ENCODE measurements around the gene TSPEAR.

Gene TSPEAR

DNA sequence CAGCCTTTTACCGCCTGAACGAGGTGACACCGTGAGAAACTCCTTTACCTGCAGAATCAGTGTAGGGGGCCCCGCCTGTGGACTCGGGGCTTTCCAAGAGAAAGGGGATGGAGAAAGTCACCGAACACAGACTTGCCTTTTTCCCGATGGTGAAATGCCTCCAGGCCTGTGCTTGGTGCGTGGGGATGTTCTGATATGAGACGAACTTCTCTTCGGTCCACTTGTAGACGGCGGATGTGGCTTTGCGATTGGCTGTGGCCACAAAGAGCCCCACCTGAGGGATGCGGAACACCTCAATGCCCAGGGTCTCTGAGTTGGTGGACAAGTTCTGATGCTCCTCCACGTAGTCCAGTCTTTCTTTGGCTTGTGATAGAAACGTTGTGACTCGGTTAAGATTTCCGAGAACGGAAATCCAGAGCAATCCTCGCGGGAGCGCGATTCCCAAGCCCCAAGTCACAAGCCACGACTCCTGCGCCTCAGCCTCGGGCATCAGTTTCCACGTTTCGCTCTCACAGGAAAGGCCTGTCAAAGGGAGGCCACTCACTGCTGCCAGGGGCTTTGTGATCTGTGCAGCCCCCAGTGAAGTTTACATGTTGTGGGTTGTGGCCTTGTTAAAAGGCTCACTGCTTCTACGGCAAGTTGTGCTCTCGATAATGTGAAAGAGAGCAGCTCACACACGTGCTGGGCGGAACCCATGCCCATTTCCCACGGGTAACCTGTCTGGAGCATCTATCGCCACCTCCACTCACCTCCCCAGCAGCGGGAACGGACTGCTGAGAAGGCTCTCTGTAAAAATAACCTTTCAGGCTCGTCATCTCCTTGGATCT lies 184.0 kb downstream of the TSPEAR start:
- no peaks in the 10 kb centered on the region for H3K27me3 Mint-ChIP-seq
- no peaks in the 10 kb centered on the region for H3K36me3 Mint-ChIP-seq
- H3K27ac Mint-ChIP-seq, result no peak overlapping the region
- H3K9me3 Mint-ChIP-seq, result no peaks in the 10 kb centered on the region
- no peaks in the 10 kb centered on the region for H3K4me1 Mint-ChIP-seq
- H3K4me3 Mint-ChIP-seq, result no peak overlapping the region

DNA sequence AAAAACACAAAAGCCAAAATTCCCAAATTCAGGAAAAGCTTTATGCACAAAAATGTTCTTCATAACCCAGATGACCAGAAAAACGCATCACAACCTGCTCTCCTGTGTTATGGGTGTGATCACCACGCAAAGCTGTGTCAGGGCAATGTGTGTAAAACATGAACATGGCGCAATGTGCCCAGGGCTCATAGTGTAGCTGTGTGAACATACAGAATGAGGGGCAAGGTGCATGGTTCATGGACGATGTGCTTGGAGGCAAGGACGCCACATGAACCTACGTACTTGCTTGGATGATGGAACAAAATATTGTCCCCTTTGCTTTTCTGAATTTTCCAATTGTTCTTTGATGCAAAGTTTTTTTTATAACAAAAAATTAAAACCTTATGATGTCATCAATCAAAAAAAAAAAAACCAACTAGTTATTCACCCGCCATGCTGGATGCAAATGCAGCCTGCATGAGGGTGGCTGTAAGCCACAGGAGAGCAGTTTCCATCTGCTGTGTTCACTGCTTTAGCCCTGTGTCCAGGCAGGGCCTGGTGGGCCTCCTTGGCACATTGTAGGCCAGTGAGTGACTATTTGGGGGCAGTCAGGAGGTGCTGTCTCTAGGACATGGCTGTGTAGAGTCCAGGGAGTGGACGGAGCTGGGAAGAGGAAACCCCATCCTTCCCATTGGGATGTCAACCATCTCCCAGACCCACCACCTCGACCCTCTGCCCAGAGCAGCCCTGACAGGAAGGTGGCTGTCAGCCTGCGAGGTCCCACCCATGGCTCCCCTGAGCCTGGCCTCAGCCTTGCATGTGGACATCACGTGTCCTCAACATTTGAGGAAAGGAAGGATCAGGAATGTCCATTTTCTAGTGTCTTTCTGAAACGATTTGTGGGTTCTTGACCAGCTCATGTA lies 185.0 kb downstream of the TSPEAR start:
- Mint-ChIP-seq H3K27me3 (no peaks in the 10 kb centered on the region), H3K9me3 (no peaks in the 10 kb centered on the region), H3K27ac (no peak overlapping the region), H3K4me1 (no peaks in the 10 kb centered on the region), H3K36me3 (no peaks in the 10 kb centered on the region), H3K4me3 (no peak overlapping the region)

DNA sequence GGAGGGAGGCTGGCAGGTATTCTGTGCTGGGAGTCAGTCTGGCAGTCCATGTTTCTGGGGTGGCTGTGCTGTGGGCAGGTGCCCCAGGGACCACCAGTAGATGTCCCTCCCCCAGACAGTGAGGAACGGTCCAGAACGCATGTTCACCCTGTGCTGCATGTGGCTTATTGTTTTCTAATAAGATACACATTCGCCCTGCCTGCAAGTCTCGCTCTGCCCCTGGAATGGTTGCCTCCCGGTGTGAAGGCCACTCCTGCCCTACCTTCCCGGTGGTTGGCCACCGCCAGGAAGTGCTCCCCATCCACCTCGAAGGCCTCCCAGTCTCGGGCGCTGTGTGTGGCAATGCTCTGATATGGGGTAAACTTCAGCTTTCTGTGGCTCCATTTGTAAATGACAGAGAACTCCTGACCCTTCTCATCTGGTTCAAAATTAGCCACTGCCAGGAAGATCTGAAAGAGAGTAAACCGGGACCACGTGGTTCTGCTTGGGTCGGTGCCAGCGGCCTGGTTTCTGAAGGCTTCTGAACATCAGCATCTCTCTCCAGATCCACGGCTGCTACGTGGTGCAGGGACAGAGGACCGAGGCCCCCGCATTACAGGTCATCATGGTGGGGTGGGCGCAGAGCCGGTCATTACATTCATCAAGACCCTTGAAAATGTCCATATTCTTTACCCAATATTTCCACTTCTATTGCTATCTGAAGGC lies 185.8 kb downstream of the TSPEAR start:
- H3K27me3 Mint-ChIP-seq, result no peaks in the 10 kb centered on the region
- H3K27ac Mint-ChIP-seq, result no peak overlapping the region
- no peak overlapping the region for H3K4me3 Mint-ChIP-seq
- no peaks in the 10 kb centered on the region for H3K9me3 Mint-ChIP-seq
- H3K36me3 Mint-ChIP-seq, result no peaks in the 10 kb centered on the region
- no peaks in the 10 kb centered on the region for H3K4me1 Mint-ChIP-seq

DNA sequence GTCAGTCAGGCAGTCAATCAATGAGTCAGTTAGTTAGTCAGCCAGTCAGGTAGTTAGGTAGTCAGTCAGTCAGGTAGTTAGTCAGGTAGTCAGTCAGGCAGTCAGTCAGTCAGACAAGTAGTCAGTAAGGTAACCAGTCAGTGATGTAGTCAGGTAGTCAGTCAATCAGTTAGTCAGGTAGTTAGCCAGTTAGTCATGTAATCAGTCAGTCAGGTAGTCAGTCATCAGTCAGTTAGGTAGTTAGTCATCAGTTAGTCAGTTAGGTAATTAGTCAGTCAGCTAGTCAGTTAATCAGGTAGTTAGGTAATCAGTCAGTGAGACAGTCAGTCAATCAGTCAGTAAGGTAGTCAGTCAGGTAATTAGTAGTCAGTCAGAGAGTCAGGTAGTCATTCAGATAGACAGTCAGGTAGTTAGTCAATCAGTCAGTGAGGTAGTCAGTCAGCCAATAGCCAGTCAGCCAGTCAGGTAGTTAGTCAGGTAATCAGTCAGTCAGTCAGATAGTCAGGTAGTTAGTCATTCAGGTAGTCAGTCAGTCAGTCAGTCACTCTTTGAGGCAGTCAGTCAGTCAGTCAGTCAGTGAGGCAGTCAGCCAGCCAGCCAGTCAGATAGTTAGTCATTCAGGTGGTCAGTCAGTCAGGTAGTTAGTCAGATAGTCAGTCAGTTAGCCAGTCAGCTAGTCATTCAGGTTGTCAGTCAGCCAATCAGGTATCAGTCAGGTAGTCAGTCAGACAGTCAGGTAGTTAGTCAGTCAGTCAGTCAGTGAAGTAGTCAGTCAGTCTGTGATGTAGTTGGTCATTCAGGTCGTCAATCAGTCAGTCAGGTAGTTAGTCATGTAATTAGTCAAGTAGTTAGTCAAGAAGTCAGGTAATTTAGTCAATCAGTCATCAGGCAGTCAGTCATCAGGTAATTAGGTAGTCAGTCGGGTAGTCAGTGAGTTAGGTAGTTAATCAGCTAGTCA lies 186.7 kb downstream of the TSPEAR start:
- H3K27ac Mint-ChIP-seq, result no peak overlapping the region
- H3K4me1 Mint-ChIP-seq, result no peaks in the 10 kb centered on the region
- H3K9me3 Mint-ChIP-seq, result no peaks in the 10 kb centered on the region
- H3K27me3 Mint-ChIP-seq, result no peaks in the 10 kb centered on the region
- no peak overlapping the region for H3K4me3 Mint-ChIP-seq
- H3K36me3 Mint-ChIP-seq, result no peaks in the 10 kb centered on the region

DNA sequence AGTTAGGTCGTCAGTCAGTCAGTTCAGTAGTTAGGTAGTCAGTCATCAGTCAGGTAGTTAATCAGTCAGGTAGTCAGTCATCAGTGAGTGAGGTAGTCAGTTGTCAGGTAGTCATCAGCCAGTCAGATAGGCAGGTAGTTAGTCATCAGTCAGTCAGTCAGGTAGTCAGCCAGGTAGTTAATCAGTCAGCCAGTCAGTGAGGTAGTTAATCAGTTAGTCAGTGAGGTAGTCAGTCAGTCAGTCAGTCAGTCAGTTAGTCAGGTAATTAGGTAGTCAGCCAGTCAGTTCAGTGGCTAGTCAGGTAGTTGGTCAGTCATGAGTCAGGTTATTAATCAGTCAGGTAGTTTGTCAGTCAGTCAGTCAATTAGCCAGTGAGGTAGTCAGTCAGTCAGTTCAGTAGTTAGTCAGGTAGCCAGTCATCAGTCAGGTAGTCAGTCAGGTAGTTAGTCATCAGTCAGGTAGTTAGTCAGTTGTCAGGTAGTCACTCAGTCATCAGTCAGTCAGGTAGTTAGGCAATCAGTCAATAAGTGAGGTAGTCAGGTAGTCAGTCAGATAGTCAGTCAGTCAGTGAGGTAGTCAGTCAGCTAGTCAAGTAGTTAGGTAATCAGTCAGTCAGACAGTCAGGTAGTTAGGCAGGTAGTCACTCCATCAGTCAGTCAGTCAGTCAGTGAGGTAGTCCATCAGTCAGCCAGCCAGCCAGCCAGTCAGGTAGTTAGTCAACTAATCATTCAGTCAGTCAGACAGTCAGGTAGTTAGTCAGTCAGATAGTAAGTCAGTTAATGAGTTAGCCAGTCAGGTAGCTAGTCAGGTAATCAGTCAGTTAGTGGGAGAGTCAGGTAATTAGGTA lies 187.6 kb downstream of the TSPEAR start:
- Mint-ChIP-seq H3K27ac (no peak overlapping the region), H3K36me3 (no peaks in the 10 kb centered on the region), H3K4me1 (no peaks in the 10 kb centered on the region), H3K4me3 (no peak overlapping the region), H3K9me3 (no peaks in the 10 kb centered on the region), H3K27me3 (no peaks in the 10 kb centered on the region)

DNA sequence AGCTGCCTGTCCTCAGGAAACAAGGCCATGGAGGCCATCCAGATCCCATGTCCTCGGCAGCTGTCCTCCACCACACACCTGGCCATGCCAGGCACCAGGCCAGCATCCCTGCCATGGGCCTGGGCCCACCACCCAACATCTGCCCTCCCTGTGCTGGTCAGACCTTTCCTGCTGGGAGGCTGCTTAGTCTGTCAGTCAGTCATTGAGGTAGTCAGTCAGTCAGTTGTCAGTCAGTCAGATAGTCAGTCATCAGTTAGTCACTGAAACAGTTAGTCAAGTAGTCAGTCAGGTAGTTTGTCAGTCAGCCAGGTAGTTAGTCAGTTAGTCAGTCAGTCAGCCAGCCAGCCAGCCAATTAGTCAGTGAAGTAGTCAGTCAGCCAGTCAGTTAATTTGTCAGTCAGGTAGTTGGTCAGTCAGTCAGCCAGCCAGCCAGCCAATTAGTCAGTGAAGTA lies 188.6 kb downstream of the TSPEAR start:
- Mint-ChIP-seq H3K4me1 (no peaks in the 10 kb centered on the region), H3K36me3 (no peaks in the 10 kb centered on the region), H3K4me3 (no peak overlapping the region), H3K27me3 (no peaks in the 10 kb centered on the region), H3K27ac (no peak overlapping the region), H3K9me3 (no peaks in the 10 kb centered on the region)

DNA sequence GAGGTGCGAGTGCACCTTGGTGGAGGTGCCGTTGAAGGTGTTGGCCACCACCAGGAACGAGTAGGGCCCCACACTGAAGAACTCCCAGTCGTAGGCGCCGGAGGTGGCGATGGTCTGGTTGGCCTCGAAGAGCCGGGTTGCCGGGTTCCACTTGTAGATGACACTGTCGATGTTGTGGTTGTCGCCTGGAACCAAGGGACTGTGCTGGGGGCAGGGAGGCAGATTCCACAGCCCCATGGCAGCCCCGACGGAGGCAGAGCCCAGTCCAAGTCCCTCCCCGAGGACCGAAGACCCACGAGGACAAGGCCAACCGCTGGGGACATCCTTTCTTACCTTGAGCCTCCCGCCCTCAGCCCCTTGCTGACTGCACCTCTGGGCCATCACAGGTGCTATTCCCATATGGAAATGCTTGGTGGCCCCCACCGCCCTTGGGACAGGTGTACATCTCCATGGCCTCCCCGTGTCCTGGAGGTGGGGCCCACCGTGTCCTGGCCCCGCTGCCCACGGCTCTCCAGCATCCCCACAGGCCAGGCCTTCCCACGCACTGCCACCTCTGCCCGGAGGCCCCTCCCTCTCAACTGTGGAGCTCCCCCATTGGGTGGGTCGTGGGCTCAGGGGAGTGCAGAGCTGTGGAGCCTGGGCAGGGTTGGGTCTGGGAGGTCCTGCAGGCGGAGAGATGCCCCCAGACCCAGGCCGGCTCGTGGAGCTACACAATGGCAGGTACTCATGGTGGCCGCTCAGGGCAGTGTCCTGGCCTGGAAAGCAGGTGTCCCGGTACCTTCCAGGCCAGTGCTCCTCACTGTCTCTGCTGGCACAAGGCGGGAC lies 189.2 kb downstream of the TSPEAR start:
- Mint-ChIP-seq H3K27me3 (no peaks in the 10 kb centered on the region), H3K9me3 (no peaks in the 10 kb centered on the region), H3K27ac (no peak overlapping the region), H3K36me3 (no peaks in the 10 kb centered on the region), H3K4me3 (no peak overlapping the region), H3K4me1 (no peaks in the 10 kb centered on the region)

DNA sequence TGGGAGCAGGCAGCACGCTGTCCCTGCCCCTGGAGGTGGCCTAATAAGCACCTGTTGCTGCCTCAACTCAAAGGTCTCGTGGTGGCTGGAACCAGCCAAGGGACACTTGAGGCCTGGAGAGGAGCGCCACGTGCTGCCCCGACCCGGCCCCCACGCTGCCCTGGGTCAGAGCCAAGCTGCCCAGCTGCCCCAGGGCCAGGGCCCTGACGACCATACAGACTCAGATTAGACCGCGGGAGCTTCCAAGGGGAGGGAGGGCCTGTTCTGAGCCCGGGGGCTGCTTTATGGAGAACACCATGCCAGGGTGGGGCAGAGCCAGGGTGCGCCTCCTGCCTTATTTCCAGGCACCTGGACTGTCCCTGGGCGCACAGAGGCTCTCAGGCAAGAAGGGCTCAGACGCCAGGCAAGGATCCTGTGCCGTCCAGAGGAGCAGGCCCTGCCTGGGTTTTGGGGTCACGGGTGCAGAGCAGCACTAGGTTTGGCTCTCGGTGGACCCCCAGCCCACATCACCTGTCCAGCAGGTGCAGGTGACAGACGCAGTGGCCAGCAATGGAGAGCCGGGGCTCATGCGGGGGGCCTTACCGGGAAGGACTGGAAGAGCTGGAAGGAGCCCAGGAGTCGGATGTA lies 190.0 kb downstream of the TSPEAR start:
- Mint-ChIP-seq H3K27me3 (no peaks in the 10 kb centered on the region), H3K4me3 (no peak overlapping the region), H3K4me1 (no peaks in the 10 kb centered on the region), H3K9me3 (no peaks in the 10 kb centered on the region), H3K36me3 (no peaks in the 10 kb centered on the region), H3K27ac (peak overlapping the region; percentile 37)

DNA sequence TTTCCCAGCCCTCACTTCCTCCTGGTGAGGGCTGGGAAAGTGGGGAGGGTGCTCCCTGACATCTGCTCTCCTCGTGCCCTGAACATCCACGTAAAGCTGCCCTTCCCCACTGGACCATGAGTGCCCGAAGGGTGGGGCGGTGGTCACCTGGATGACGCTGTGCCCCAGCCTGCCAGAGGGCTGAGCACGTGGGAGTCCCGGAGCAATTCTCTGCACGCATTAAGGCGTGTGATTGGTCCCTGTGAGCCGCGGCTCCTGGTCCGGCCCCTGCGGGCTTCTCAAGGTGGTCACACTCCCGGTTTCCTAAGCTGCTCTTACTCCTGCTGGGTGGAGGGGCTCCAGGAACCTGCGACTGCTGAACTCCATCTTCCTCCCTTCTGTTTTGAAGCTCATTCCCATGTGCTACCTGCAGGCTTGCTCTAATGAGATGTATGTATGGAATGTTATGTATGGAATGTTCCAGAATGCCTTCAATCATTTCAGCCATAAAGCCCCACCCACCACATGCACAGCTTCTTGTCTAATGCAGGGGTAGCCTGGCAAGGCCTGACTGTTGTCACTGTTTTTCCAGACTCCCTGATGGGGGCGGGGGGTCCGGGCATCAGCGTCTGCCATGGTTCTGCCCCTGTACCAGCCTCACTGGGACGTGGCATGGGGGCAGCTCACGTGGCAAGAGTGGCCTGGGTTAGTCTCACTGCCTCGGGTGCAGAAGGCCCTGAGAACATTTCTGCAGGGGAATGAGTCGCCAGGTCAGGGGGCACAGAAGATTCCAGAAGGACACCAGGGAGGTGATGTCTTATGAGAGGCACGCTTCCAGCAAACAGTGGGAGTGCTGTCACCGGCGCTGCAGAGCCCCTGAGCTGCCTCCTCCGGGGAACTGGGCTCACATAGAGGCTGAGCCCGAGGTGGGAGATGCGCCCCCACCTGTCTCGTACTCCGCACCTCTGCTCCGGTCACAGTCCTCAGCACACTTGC lies 190.8 kb downstream of the TSPEAR start:
- Mint-ChIP-seq H3K4me3 (no peak overlapping the region), H3K36me3 (no peaks in the 10 kb centered on the region), H3K27ac (peak overlapping the region; percentile 37), H3K4me1 (no peaks in the 10 kb centered on the region), H3K27me3 (no peaks in the 10 kb centered on the region), H3K9me3 (no peaks in the 10 kb centered on the region)

DNA sequence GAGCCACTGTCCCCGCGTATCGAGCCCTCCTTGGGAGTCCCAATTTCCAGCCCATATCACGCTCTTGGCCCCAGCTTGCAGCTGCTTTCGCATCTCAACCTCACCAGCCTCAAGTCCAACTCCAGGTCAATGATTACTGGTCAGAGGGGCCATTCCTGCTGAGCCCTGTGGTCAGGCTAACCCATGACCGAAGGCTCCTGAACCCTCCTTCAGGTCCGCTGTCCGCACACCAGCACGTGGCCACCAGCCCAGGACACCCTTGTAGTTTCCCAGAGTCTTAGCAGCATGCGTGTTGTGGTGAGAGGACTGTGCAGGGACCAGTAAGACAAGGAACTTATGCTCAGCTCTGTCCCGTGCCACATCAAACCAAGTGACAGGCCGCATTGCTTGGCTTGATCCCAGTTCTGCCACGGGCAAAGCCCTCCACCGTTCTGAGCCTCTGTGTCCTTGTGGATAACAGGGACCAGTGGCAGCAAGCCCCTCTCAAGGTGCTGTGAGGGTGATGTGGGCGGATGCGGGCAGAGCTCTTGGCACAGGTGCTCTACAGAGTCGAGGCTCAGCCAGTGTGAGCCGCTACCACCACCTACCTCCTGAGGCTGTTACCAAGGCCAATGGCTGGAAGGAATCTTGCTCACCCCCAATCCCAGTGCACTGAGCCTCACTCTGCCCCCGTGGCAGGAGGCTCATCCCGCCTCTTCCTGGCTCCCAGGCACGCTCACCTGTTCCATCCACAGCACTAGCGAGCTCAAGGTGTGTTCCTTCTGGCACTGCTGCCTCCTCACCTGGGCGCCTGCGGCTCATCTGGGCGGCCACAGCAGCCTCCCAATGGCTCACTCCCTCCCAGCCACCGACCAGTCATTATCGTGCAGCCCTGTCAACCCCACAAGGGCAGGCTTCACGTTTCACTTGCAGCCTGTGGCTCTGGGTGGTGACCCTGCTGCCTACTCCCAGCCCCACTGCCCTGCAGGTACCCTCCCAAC lies 191.7 kb downstream of the TSPEAR start:
- Mint-ChIP-seq H3K4me1 (no peaks in the 10 kb centered on the region), H3K4me3 (no peak overlapping the region), H3K9me3 (no peaks in the 10 kb centered on the region), H3K36me3 (no peaks in the 10 kb centered on the region), H3K27me3 (no peaks in the 10 kb centered on the region), H3K27ac (no peak overlapping the region)

DNA sequence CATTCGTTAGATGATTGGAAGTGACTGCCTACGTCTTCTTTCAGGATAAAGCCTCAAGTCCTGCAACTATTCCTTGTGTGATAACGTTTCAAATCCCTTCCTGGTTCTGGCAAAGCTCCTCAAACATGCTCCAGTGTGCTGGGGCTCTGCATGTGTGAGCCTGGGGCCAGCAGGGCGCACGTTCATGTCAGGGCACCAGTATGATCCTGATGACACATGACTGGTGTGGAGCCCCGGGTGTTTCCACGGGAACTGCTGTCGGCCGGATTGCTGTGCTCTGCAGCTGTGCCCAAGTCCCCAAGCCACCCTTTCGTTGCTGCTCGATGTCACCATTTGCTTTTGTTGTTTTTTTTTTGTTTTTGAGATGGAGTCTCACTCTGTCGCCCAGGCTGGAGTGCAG lies 192.7 kb downstream of the TSPEAR start:
- H3K27ac Mint-ChIP-seq, result no peak overlapping the region
- H3K27me3 Mint-ChIP-seq, result no peaks in the 10 kb centered on the region
- no peak overlapping the region for H3K4me3 Mint-ChIP-seq
- H3K9me3 Mint-ChIP-seq, result no peaks in the 10 kb centered on the region
- H3K4me1 Mint-ChIP-seq, result no peaks in the 10 kb centered on the region
- no peaks in the 10 kb centered on the region for H3K36me3 Mint-ChIP-seq

Data from activated naive CD4-positive, alpha-beta T cell treated with anti-CD3 and anti-CD28 coated beads, Interleukin-2, amount 50 U/mL, for 24 hours (primary cell).